Measurements from ENCODE around the gene GPC6.

Gene GPC6

GRCh38 chr13:93655154-93655553, 428.5 kb downstream of the GPC6 start:
- Histone ChIP-seq H3K23ac (ENCODE audit: low read length in 2 of 2) (no peak overlapping the region), H4K8ac (ENCODE audit: low read length) (no peak overlapping the region), H2BK12ac (ENCODE audit: low read length in 2 of 2) (no peak overlapping the region), H2BK15ac (ENCODE audit: low read depth, poor library complexity, severe bottlenecking) (no peak overlapping the region), H3K79me1 (replicated peaks; ENCODE audit: low read length, poor library complexity, severe bottlenecking) (no peaks in the 10 kb centered on the region), H3K27me3 (ENCODE audit: control insufficient read depth in 1 of 2, insufficient read depth in 1 of 2, low read length in 2 of 2) (no peaks in the 10 kb centered on the region), H3K9ac (ENCODE audit: low read length) (no peak overlapping the region), H3K14ac (ENCODE audit: low read length in 2 of 2) (no peak overlapping the region), H3K9me3 (ENCODE audit: control insufficient read depth, low read length) (peaks cover 5% of the 10 kb centered on the region), H3K36me3 (ENCODE audit: control insufficient read depth in 1 of 2, insufficient read depth in 2 of 2, low read depth in 1 of 2, low read length in 2 of 2) (no peaks in the 10 kb centered on the region), H3K4me3 (ENCODE audit: insufficient read depth in 1 of 2, low read depth in 1 of 2, low read length in 2 of 2) (no peak overlapping the region), H2AFZ (ENCODE audit: low read depth, low read length) (no peak overlapping the region), H2BK120ac (ENCODE audit: low read depth, low read length) (no peak overlapping the region), H4K91ac (ENCODE audit: low read length) (no peak overlapping the region), H3K4me1 (ENCODE audit: control insufficient read depth, insufficient read depth, low read depth, low read length) (no peaks in the 10 kb centered on the region), H2AK5ac (ENCODE audit: low read length, severe bottlenecking) (no peak overlapping the region), H3K27ac (ENCODE audit: low read length, poor library complexity, severe bottlenecking) (no peak overlapping the region), H3K18ac (ENCODE audit: low read depth in 1 of 2, low read length in 2 of 2) (no peak overlapping the region), H2BK5ac (ENCODE audit: low read depth, low read length, poor library complexity, severe bottlenecking) (no peak overlapping the region), H3K4ac (ENCODE audit: low read depth in 1 of 2, low read length in 2 of 2) (no peak overlapping the region), H3K4me2 (ENCODE audit: low read length, poor library complexity, severe bottlenecking) (no peak overlapping the region)
- DNase-seq: no peak
- no CpG with 5 or more reads among the region's 1 CpG for WGBS

DNA sequence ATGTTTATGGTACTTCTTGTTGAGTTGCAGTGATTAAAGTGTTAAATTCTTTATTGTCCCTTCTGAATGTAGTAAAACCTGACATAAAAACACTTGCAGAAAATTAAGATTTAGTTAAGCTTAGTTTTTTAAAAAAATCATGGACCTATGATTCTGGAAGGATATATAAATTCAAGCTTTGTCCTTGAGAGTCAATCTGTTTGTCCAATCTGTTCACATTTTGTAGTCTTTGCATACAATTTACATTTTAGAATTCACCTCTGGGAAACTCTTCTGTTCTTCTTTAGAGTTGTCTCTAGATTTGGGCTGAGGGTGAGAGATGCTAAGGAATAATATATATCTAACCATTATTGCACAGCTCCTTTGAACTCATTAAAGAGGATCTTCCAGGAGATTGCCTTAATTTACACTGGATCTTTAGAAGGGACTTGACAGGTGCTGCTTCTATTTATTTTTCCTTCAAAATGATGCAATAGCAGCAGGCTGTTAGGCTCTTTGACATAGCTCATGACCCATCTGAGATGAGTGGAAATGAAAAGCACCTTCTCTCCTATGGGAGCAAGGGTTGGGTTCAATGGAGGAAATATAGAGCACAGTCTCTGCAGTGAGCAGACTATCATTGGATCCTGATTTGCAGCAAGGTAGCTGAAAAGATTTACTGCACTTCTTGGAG, 433.9 kb downstream of the GPC6 start:
- Histone ChIP-seq H3K36me3 (ENCODE audit: control insufficient read depth in 1 of 2, insufficient read depth in 2 of 2, low read depth in 1 of 2, low read length in 2 of 2) (no peaks in the 10 kb centered on the region), H2BK15ac (ENCODE audit: low read depth, poor library complexity, severe bottlenecking) (no peak overlapping the region), H2BK5ac (ENCODE audit: low read depth, low read length, poor library complexity, severe bottlenecking) (no peak overlapping the region), H3K4me3 (ENCODE audit: insufficient read depth in 1 of 2, low read depth in 1 of 2, low read length in 2 of 2) (no peak overlapping the region), H3K18ac (ENCODE audit: low read depth in 1 of 2, low read length in 2 of 2) (no peak overlapping the region), H3K27ac (ENCODE audit: low read length, poor library complexity, severe bottlenecking) (no peak overlapping the region), H3K27me3 (ENCODE audit: control insufficient read depth in 1 of 2, insufficient read depth in 1 of 2, low read length in 2 of 2) (no peaks in the 10 kb centered on the region), H3K9me3 (ENCODE audit: control insufficient read depth, low read length) (peaks cover 5% of the 10 kb centered on the region), H2BK12ac (ENCODE audit: low read length in 2 of 2) (no peak overlapping the region), H3K14ac (ENCODE audit: low read length in 2 of 2) (no peak overlapping the region), H2BK120ac (ENCODE audit: low read depth, low read length) (no peak overlapping the region), H3K4ac (ENCODE audit: low read depth in 1 of 2, low read length in 2 of 2) (no peak overlapping the region), H4K8ac (ENCODE audit: low read length) (no peak overlapping the region), H2AK5ac (ENCODE audit: low read length, severe bottlenecking) (no peak overlapping the region), H3K4me2 (ENCODE audit: low read length, poor library complexity, severe bottlenecking) (no peak overlapping the region), H3K79me1 (replicated peaks; ENCODE audit: low read length, poor library complexity, severe bottlenecking) (no peaks in the 10 kb centered on the region), H3K23ac (ENCODE audit: low read length in 2 of 2) (no peak overlapping the region), H3K4me1 (ENCODE audit: control insufficient read depth, insufficient read depth, low read depth, low read length) (no peaks in the 10 kb centered on the region), H2AFZ (ENCODE audit: low read depth, low read length) (no peak overlapping the region), H3K9ac (ENCODE audit: low read length) (no peak overlapping the region), H4K91ac (ENCODE audit: low read length) (no peak overlapping the region)
- no peak for DNase-seq

DNA sequence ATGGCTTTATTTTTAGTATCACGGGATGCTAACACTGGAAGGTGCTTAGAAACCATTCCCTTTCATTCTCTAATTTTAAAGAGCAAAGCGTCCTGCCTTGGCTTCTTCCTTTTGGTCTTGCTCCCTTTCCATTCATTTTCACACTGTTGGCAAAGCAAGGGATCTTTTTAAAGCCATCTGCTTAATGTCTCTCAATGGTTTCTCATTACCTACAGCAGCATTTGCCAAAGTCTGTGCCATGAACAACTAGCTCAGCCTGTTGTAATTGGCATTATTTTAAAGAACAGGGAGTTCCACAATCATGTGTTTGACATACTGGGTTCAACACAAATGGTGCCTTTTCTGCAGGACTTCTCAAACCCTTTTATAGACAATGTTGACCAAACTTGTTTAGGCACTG, 444.3 kb downstream of the GPC6 start:
- H3K14ac ChIP-seq (ENCODE audit: low read length in 2 of 2): no peak overlapping the region
- 97% methylated on average over 2 of the region's 2 CpGs for WGBS
- H3K18ac ChIP-seq (ENCODE audit: low read depth in 1 of 2, low read length in 2 of 2): no peak overlapping the region
- no peak overlapping the region for H3K4ac ChIP-seq (ENCODE audit: low read depth in 1 of 2, low read length in 2 of 2)
- H2AFZ ChIP-seq (ENCODE audit: low read depth, low read length): no peak overlapping the region
- H4K91ac ChIP-seq (ENCODE audit: low read length): no peak overlapping the region
- H3K27ac ChIP-seq (ENCODE audit: low read length, poor library complexity, severe bottlenecking): no peak overlapping the region
- no peak overlapping the region for H2BK15ac ChIP-seq (ENCODE audit: low read depth, poor library complexity, severe bottlenecking)
- H2BK5ac ChIP-seq (ENCODE audit: low read depth, low read length, poor library complexity, severe bottlenecking): no peak overlapping the region
- H3K23ac ChIP-seq (ENCODE audit: low read length in 2 of 2): no peak overlapping the region
- no peak overlapping the region for H3K9ac ChIP-seq (ENCODE audit: low read length)
- peaks cover 4% of the 10 kb centered on the region for H3K4me1 ChIP-seq (ENCODE audit: control insufficient read depth, insufficient read depth, low read depth, low read length)
- H3K4me2 ChIP-seq (ENCODE audit: low read length, poor library complexity, severe bottlenecking): no peak overlapping the region
- H3K27me3 ChIP-seq (ENCODE audit: control insufficient read depth in 1 of 2, insufficient read depth in 1 of 2, low read length in 2 of 2): no peaks in the 10 kb centered on the region
- H4K8ac ChIP-seq (ENCODE audit: low read length): no peak overlapping the region
- no peak overlapping the region for H3K4me3 ChIP-seq (ENCODE audit: insufficient read depth in 1 of 2, low read depth in 1 of 2, low read length in 2 of 2)
- no peaks in the 10 kb centered on the region for H3K36me3 ChIP-seq (ENCODE audit: control insufficient read depth in 1 of 2, insufficient read depth in 2 of 2, low read depth in 1 of 2, low read length in 2 of 2)
- no peak for DNase-seq
- no peaks in the 10 kb centered on the region for H3K79me1 ChIP-seq (replicated peaks; ENCODE audit: low read length, poor library complexity, severe bottlenecking)
- no peak overlapping the region for H2BK120ac ChIP-seq (ENCODE audit: low read depth, low read length)
- no peak overlapping the region for H2AK5ac ChIP-seq (ENCODE audit: low read length, severe bottlenecking)
- no peak overlapping the region for H2BK12ac ChIP-seq (ENCODE audit: low read length in 2 of 2)
- no peaks in the 10 kb centered on the region for H3K9me3 ChIP-seq (ENCODE audit: control insufficient read depth, low read length)

DNA sequence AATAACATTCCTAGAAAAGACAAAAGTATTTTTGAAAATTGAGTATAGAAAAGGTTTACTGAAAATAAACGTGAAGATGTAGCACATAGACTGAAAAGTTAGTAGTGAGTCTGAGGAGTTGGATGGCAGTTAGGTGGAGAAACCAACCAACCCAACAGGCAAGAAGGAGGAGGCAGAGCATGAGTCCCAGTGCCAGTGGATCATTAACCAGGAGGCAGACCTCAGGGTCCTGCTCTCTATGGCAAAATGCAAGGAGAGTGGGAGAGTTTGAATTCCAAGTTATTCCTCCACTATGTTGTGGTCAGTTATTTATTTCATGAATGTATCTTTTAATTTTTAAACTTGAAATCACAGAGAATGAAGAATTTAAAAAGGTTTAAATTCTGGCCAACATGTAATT, 446.4 kb downstream of the GPC6 start:
- H3K23ac ChIP-seq (ENCODE audit: low read length in 2 of 2): no peak overlapping the region
- peaks cover 4% of the 10 kb centered on the region for H3K4me1 ChIP-seq (ENCODE audit: control insufficient read depth, insufficient read depth, low read depth, low read length)
- H2BK12ac ChIP-seq (ENCODE audit: low read length in 2 of 2): no peak overlapping the region
- no peak overlapping the region for H4K91ac ChIP-seq (ENCODE audit: low read length)
- H3K36me3 ChIP-seq (ENCODE audit: control insufficient read depth in 1 of 2, insufficient read depth in 2 of 2, low read depth in 1 of 2, low read length in 2 of 2): no peaks in the 10 kb centered on the region
- H3K27ac ChIP-seq (ENCODE audit: low read length, poor library complexity, severe bottlenecking): peak overlapping the region; percentile 87
- H3K4ac ChIP-seq (ENCODE audit: low read depth in 1 of 2, low read length in 2 of 2): no peak overlapping the region
- H3K4me2 ChIP-seq (ENCODE audit: low read length, poor library complexity, severe bottlenecking): no peak overlapping the region
- WGBS: 98% methylated on average over 1 of the region's 1 CpG
- H3K9me3 ChIP-seq (ENCODE audit: control insufficient read depth, low read length): no peaks in the 10 kb centered on the region
- DNase-seq: no peak
- no peaks in the 10 kb centered on the region for H3K79me1 ChIP-seq (replicated peaks; ENCODE audit: low read length, poor library complexity, severe bottlenecking)
- no peak overlapping the region for H3K14ac ChIP-seq (ENCODE audit: low read length in 2 of 2)
- H2AFZ ChIP-seq (ENCODE audit: low read depth, low read length): no peak overlapping the region
- H2BK15ac ChIP-seq (ENCODE audit: low read depth, poor library complexity, severe bottlenecking): no peak overlapping the region
- no peak overlapping the region for H3K9ac ChIP-seq (ENCODE audit: low read length)
- H3K18ac ChIP-seq (ENCODE audit: low read depth in 1 of 2, low read length in 2 of 2): no peak overlapping the region
- H2BK5ac ChIP-seq (ENCODE audit: low read depth, low read length, poor library complexity, severe bottlenecking): no peak overlapping the region
- H2AK5ac ChIP-seq (ENCODE audit: low read length, severe bottlenecking): no peak overlapping the region
- H3K27me3 ChIP-seq (ENCODE audit: control insufficient read depth in 1 of 2, insufficient read depth in 1 of 2, low read length in 2 of 2): no peaks in the 10 kb centered on the region
- H4K8ac ChIP-seq (ENCODE audit: low read length): no peak overlapping the region
- no peak overlapping the region for H3K4me3 ChIP-seq (ENCODE audit: insufficient read depth in 1 of 2, low read depth in 1 of 2, low read length in 2 of 2)
- H2BK120ac ChIP-seq (ENCODE audit: low read depth, low read length): no peak overlapping the region

Data from mesenchymal stem cell (in vitro differentiated cells and primary cell).